NB4 (cell line): ENCODE measurements around the gene OSBPL7.

ENCODE experiments used
- MYC ChIP-seq: IDR thresholded peaks from 2 replicates; pipeline ENCODE4 v1.6.1; 2011; ENCODE audit warnings: low read depth, low read length
- POLR2A ChIP-seq: IDR thresholded peaks from 2 replicates; pipeline ENCODE4 v1.6.1; 2011; ENCODE audit warnings: mild to moderate bottlenecking; ENCODE audit not compliant: insufficient read length; ENCODE audit errors: extremely low read depth
- TF ChIP-seq, protein P1 (sequence below): IDR thresholded peaks from one replicate; pipeline ENCODE4 v1.5.1; 2012; ENCODE audit warnings: low read depth, low read length
- TF ChIP-seq, protein P2 (sequence below): IDR thresholded peaks from 2 replicates; pipeline ENCODE4 v1.6.1; 2011; ENCODE audit warnings: low read depth, low read length

DNA sequence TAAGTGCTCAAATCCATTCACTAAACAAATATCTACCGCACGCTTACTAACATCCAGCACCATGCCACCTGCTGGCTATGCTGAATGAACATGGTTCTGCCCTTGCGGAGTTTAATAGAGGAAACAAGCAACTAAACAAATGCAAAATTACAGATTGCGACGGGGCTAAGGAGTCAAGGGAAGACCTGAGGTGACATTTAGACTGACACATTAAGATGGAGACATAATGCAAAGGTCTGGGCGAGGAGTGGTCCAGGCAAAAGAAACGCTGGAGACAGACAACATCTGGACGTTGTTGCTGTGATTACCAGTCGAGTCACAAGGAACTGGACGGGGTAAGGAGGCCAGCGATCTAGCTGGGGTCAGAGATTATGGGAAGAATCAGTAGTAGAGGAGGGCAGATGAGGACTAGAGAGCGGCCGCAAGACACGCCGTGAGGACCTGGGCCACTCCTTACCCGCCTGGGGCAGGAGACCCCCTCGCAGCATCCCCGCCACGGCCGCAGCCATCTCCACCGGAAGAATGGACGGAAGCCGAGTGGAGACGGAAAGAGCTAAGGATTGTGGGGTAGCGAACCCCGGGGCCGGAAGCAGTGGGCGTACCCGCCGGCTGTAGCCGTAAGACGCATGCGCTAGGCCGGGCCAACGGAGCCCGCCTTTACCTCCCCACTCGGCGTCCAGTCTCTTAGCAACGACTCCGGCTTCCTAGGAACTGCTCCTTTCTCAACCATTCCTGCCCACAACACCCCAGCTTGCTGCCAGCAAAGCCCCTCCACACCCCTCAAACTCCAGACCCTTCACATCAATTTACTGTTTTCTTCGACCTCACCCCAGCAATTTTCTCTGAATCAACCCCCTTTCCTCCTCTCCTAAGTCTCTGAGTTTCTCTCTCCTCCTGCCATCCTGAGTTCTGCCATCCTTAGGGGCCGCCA lies 9.7 kb upstream of the OSBPL7 start, which contains the start of the genes LRRC46 and MRPL10:
- TF ChIP-seq, protein P1, sequence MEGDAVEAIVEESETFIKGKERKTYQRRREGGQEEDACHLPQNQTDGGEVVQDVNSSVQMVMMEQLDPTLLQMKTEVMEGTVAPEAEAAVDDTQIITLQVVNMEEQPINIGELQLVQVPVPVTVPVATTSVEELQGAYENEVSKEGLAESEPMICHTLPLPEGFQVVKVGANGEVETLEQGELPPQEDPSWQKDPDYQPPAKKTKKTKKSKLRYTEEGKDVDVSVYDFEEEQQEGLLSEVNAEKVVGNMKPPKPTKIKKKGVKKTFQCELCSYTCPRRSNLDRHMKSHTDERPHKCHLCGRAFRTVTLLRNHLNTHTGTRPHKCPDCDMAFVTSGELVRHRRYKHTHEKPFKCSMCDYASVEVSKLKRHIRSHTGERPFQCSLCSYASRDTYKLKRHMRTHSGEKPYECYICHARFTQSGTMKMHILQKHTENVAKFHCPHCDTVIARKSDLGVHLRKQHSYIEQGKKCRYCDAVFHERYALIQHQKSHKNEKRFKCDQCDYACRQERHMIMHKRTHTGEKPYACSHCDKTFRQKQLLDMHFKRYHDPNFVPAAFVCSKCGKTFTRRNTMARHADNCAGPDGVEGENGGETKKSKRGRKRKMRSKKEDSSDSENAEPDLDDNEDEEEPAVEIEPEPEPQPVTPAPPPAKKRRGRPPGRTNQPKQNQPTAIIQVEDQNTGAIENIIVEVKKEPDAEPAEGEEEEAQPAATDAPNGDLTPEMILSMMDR, result peak; percentile 39
- TF ChIP-seq POLR2A (peak; percentile 95), MYC (peak; percentile 74)
- TF ChIP-seq, protein P2, sequence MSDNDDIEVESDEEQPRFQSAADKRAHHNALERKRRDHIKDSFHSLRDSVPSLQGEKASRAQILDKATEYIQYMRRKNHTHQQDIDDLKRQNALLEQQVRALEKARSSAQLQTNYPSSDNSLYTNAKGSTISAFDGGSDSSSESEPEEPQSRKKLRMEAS, result peak; percentile 55
